HTERT RPE-1 (cell line): Measurements from ENCODE around the gene CBFA2T2.
"Not testable (repeated sequence)": the region's sequence is repeated elsewhere in the genome, so short reads cannot be mapped to it uniquely, and the experiment has no call there.

Experiments
- in situ Hi-C: fragments of 300-500 bp; cut with MboI; formaldehyde crosslinking; loops from 4 replicates; pipeline ENCODE4 v1.14.3; 2020; ENCODE audit warnings: low sequenced_read_pairs

CBFA2T2 gene

GRCh38 chr20:33569802-33570391 is 80.0 kb downstream of the CBFA2T2 start:
- in situ Hi-C loops, result no loop called here

GRCh38 chr20:33570743-33571142 is 80.8 kb downstream of the CBFA2T2 start:
- in situ Hi-C loops, result no loop called here

DNA sequence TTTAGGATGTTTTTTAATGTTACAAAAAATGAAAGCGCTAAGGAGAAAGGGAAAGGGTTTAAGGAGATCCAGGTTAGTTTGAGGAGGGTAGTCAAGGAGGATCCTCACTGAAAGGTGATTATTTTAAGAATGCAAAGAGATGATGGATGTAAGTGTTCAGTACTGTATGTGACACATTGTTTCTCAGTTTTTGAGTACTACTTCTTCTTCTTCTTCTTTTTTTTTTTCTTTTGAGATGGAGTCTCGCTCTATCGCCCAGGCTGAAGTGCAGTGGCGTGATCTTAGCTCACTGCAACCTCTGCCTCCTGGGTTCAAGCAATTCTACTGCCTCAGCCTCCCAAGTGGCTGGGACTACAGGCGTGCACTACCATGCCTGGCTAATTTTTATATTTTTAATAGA is 83.4 kb downstream of the CBFA2T2 start:
- in situ Hi-C loops, result not testable (repeated sequence)

DNA sequence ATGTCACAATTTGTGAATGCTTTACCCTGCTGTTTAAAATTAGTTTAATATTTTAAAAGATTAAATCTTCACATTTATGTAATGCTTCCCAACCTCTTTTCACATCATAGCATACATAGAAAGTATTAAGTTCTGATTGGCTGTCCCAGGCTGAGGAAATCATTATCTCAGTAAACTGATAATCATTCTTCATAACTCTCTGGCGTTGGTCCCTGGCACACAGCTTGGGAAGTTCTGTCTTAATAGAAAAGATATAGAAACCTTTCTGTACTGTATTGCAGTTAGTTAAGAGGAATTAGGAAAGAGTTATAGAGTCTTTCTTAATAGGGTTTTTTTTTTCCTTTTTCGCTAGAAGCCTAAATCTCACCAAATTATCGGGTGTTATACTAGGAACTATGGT is 85.4 kb downstream of the CBFA2T2 start:
- in situ Hi-C loops, result no loop called here

DNA sequence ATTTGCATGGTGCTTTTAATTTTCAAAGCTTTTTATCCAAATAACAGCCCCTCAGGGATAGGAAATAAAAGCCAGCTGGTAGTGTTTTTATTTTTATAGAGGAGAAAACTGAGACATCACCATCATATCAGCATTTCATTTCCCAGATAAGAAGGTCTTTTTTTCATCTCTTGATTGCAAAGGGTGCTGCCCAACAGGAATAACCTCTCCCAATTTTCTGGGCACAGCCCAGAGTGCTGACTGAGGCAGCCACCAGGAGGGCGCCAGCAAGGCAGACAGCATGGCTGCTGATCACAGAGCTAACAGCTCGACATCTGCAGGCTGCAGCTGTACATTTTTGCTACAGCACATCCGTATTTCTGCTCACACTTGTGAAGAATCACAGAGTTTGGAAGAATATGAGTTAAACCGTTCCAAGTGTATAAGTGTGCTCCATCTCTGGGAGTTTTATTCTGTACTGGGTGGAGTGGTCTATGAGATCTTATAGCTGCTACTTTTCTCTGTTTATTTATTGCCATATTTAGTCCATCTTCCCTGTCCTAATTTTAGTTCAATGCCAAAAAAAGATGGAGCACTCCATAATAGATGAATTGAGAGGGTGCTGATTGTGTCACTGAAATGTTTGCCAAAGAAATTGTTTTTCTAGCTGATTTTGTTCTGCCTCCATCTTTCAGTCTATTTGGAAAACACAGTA is 86.7 kb downstream of the CBFA2T2 start:
- in situ Hi-C loops, result no loop called here

DNA sequence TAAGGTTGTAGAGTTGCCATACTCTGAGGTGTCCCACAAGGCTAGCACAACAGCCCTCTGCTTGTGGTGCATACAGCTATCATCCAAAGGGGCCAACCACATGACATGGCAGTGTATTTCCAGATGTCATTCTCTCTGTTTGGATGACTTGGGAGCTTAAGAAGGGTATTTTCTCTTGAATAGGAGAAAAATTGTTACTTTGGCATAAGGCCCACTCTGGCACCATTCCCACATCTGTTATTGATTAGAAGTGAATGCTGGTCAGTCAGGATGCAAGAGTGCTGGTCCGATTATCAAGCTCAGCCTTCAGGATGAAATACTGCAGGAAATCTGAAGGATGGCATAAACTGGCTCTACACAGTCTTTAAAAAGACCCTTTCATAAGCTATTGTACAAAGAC is 88.6 kb downstream of the CBFA2T2 start:
- in situ Hi-C loops, result no loop called here

DNA sequence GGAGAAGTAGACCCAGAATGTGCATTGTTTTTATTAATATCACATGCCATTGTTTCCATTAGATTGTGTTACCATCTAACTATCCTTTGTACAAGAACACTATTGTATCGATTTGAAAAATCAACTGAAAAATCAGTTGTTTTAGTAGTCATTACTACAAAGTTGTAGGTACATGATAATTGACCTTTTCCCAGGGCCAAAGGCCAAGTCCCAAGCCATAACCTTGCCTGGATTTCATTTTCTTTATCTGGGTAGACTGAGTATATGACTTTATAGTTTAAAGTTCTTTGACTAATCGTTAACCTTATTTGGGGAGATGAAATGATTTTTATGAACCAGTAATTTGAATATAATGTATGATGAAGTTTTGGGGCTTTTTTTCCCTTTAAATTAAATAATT is 93.2 kb downstream of the CBFA2T2 start:
- in situ Hi-C loops, result no loop called here

DNA sequence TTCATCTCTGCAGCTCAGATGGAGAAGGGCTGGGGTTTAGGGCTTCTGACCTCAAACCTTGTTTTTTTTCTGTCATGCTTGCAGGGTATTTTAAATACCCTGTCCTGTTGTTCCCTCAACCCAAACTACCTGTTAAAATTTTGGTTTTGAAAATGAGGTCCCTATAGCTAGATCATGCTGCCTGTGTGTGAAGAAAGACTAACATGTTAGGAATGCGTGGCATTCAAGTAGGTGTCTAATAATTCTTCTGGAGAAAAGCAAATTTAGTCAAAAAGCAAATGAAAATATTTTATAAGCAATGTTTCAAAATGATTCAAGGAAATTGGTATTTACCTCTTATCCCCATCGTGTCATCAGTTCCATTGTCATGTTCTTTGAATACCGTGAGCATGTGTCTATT is 95.1 kb downstream of the CBFA2T2 start:
- in situ Hi-C loops, result no loop called here

DNA sequence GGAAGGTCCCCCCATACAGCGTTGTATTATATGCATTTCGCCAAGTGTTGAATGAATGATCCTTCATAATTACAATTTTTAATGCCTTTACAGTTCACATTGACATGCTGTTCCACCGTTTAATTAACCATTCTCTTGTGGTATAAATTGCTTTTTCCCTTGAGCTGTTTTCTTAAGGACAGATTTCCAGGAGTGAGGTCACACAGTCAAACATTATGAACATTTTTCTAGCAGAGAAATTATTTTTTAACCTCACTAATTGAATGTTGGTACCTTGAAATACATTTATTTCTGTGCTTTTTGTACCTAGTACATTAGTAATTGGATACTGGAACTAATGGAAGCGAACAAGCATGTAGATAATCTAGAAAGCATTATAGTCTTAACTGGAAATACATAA is 95.5 kb downstream of the CBFA2T2 start:
- in situ Hi-C loops, result no loop called here

GRCh38 chr20:33589059-33589458 is 99.2 kb downstream of the CBFA2T2 start:
- in situ Hi-C loops, result no loop called here

DNA sequence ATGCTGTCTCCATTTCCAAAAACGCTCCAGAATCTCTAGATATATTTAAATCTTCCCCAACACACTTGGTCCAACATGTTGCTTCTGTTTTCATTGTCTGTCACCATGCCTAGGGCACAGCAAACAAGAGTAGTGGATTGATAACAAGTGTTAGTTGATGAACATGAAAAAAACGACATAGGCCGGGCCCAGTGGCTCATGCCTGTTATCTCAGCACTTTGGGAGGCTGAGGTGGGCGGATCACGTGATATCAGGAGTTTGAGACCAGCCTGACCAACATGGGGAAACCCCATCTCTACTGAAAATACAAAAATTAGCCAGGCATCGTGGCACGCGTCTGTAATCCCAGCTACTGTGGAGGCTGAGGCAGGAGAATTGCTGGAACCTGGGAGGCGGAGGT is 102.0 kb downstream of the CBFA2T2 start:
- in situ Hi-C loops, result not testable (repeated sequence)

GRCh38 chr20:33594743-33595142 is 104.8 kb downstream of the CBFA2T2 start:
- in situ Hi-C loops, result no loop called here

- in situ Hi-C loops, result no loop called here
Observed at GRCh38 chr20:33600414-33600813, 110.5 kb downstream of the CBFA2T2 start.

DNA sequence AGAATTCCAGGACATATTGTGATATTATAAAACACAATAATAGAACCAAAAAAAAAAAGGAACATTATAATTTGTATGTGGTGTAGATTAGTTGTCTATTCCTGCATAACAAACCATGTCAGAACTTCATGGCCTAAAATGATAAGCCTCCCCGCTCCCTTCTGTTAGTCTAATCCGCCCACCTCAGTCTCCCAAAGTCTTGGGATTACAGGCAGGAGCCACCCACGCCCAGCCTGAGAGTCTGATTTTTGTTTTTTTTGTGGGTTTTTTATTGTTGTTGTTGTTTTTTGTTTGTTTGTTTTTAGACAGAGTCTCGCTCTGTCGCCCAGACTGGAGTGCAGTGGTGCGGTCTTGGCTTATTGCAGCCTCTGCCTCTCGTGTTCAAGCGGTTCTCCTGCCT is 111.1 kb downstream of the CBFA2T2 start:
- in situ Hi-C loops, result no loop called here

DNA sequence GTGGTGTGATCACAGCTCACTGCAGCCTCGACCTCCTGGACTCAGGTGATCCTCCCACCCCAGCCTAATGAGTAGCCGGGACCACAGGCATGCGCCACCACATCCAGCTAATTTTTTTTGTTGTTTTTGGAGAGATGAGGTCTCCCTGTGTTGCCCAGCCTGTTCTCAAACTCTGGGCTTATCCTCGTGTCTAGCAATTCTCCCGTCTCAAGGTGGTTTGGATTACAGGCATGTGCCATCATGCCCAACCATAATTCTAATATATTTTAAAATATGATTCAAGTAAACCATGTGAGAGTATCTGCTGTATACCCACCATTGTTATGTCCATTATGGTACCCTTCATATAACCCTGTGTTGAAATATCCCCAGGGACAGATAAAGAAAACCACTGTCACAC is 112.0 kb downstream of the CBFA2T2 start:
- in situ Hi-C loops, result no loop called here

DNA sequence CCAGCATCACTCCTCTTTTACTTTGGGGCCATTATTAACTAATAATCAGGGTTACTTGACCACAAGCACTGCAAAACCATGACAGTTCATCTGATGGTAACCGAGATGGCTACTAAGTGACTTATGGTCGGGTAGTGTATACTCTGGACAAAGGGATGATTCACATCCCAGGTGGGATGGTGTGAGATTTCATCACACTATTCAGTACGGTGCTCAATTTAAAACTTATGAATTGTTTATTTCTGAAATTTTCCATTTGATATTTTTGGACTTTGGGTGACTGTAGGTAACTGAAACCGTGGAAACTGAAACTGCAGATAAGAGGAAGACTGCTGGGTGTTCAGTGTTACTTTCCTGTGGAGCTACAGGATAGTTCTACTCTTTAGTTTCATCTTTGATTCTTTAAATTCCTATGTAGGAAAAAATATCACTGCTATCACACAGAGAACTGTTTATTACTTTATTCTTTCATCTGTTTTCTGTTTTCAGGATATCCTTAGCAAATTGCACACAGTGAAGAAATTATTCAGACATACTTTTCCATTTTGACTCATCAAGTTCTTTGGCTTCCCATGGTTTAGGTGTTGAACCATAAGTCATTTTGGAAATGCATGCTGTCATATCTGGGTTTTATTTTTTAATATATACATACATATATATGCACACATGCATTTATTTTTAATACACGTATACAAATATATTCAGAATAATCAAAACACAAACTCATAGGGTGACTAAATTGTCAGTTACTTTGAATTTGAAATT is 113.1 kb downstream of the CBFA2T2 start:
- in situ Hi-C loops, result no loop called here

- in situ Hi-C loops, result no loop called here
Observed at GRCh38 chr20:33604084-33604990, 114.4 kb downstream of the CBFA2T2 start.

DNA sequence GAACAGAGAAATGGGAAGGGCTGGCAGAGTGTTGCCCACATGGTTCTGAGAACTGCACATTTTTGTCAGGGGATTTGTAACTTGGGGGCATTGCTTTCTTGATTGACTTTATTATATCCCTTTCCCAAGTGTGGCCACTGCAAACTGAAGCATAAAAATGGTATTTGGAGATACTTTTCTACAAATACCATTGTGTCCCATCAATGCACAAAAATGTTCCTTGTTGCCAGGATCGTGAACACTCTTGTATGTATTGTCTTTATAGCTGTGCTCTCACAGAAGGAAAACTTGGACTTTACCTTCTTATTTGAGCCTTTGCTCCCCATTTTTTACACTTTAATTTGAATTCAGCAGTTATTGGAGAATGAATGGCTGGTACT is 115.1 kb downstream of the CBFA2T2 start:
- in situ Hi-C loops, result no loop called here

DNA sequence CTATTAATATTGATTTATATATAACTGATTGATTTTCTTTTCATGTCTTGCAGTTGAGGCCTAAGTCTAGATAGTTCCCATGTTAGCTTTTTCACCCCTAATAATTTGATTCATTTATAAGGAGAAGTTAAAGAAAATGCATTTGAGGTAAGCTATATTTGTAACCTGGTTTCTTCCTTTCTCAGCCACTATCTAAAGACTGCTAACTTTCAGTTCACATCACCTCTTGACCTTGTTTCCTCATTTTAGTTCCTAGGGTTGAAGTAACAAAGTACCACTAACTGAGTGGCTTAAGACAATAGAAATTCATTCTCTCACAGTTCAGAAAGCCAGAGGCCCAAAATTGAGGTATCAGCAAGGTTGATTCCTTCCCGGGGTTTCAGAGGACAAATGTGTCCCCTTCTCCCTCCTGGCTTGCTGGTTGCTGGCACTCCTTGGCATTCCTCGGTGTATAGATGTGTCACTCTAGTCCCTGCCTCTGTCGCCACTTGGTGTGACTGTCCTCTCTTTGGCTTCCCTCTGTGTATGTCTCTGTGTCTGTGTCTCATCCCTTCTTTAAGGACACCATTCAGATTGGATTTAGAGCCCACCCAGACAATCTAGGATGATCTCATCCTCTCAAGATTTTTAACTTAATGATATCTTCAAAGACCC is 116.3 kb downstream of the CBFA2T2 start:
- in situ Hi-C loops, result no loop called here

DNA sequence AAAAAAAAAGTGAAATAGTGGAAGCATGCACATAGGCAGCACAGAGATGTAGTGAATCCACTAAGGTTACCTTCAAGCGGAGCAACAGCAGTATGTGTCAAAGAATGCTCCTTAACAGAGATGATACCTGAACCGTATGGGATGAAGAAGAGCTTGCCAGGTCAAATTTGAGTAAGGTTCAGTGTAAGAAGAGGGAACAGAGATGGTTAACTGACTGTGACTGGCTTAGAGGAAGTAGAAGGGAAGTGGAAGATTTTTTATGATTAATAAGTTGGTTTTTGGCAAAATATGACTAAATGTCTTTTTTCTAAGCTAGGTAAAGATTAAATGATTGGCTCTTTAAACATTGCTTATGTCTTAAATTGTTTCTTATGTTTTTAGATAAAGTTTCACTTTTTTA is 119.6 kb downstream of the CBFA2T2 start:
- in situ Hi-C loops, result no loop called here

GRCh38 chr20:33611106-33611505 is 121.2 kb downstream of the CBFA2T2 start:
- in situ Hi-C loops, result no loop called here
